ENCODE results near the gene SLC4A1. TPM values are rescaled to one million over a fixed set of nuclear protein-coding genes. Genes with fewer than 3 reads are reported as not detected.

The SLC4A1 gene
- total RNA-seq, 1 experiment from 2014 or later, result not detected

DNA sequence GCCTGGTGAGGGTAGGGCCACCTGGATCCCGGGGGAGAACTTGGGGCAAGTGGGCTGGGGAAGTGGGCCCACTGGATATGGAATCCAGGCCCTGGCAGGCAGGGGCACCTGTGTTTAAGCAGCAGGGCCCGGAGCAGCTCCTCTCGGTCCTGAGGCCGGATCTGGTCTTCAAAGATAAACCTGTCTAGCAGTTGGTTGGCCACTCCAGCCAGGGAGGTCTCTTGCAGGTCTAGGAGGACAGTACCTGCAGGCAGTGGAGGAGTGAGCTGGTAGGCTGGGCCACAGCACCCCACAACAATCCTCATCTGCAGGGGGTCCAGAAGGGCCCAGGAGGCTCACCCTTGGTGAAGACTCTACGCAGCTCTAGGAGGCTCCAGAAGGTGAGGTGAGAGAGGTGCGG, 7.6 kb downstream of the SLC4A1 start:
- Histone ChIP-seq H3K79me2 (ENCODE audit: low read length) (no peaks in the 10 kb centered on the region), H3K27me3 (ENCODE audit: low read length) (no peaks in the 10 kb centered on the region), H2AFZ (ENCODE audit: low read length) (no peak overlapping the region), H3K9me3 (ENCODE audit: low read length) (no peaks in the 10 kb centered on the region), H3K4me2 (ENCODE audit: low read length) (no peak overlapping the region), H3K9me2 (replicated peaks; ENCODE audit: low read length) (no peaks in the 10 kb centered on the region), H3K36me3 (ENCODE audit: low read depth, low read length) (no peaks in the 10 kb centered on the region), H3F3A (ENCODE audit: low read length, unreplicated experiment) (no peaks in the 10 kb centered on the region), H3K4me1 (ENCODE audit: insufficient read depth, low read length) (no peaks in the 10 kb centered on the region), H4K20me1 (ENCODE audit: low read length) (no peaks in the 10 kb centered on the region), H3K4me3 (ENCODE audit: low read length) (no peak overlapping the region), H3K9ac (ENCODE audit: low read length) (no peak overlapping the region), H3K27ac (ENCODE audit: low read length) (no peak overlapping the region)
- ChIA-PET POLR2A (ENCODE audit: unreplicated experiment) (no interaction called here), CTCF (no interaction called here)
- no TSS peak for BruUV-seq (replicated peaks)
- ATAC-seq, result no peak
- DNase-seq, result no peak
- TF ChIP-seq EZH2phosphoT487 (IDR thresholded peaks at IDR 0.05; ENCODE audit: borderline replicate concordance, low read length), result no peak
- TF ChIP-seq, protein P1, sequence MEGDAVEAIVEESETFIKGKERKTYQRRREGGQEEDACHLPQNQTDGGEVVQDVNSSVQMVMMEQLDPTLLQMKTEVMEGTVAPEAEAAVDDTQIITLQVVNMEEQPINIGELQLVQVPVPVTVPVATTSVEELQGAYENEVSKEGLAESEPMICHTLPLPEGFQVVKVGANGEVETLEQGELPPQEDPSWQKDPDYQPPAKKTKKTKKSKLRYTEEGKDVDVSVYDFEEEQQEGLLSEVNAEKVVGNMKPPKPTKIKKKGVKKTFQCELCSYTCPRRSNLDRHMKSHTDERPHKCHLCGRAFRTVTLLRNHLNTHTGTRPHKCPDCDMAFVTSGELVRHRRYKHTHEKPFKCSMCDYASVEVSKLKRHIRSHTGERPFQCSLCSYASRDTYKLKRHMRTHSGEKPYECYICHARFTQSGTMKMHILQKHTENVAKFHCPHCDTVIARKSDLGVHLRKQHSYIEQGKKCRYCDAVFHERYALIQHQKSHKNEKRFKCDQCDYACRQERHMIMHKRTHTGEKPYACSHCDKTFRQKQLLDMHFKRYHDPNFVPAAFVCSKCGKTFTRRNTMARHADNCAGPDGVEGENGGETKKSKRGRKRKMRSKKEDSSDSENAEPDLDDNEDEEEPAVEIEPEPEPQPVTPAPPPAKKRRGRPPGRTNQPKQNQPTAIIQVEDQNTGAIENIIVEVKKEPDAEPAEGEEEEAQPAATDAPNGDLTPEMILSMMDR (conservative IDR thresholded peaks at IDR 0.05; ENCODE audit: low read depth, low read length), result no peak
- intact Hi-C loops (cut with micrococcal nuclease), result no loop called here

DNA sequence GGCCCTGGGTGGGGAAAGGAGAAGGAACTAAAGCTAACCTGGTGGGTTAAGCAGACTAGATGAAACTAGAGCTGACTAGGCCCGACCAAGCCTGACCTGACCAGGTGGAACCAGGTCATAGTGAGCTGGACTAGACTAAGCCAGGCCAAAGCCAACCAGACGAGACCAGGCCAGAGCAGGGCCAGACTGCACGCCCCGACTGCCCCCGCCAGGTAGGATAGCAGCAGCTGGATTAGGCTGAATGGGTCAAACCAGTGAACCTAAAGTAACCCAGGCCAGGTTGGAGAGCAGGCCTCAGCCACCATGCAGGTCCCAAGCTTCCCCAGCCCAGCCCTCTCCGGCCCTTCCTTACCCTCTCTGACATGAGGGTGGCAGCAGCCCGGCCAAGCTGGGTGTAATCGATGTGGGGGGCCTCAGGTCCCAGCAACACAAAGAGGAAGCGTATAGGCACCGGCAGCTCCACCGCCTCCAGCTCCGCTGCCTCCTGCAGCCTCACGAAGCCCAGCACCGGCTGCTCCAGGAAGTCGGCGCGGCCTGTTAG, 9.1 kb downstream of the SLC4A1 start:
- ATAC-seq, result no peak
- Histone ChIP-seq H3F3A (ENCODE audit: low read length, unreplicated experiment) (no peaks in the 10 kb centered on the region), H3K79me2 (ENCODE audit: low read length) (no peaks in the 10 kb centered on the region), H3K27me3 (ENCODE audit: low read length) (no peaks in the 10 kb centered on the region), H3K9ac (ENCODE audit: low read length) (no peak overlapping the region), H3K9me3 (ENCODE audit: low read length) (no peaks in the 10 kb centered on the region), H3K27ac (ENCODE audit: low read length) (no peak overlapping the region), H3K4me1 (ENCODE audit: insufficient read depth, low read length) (no peaks in the 10 kb centered on the region), H3K36me3 (ENCODE audit: low read depth, low read length) (no peaks in the 10 kb centered on the region), H3K4me3 (ENCODE audit: low read length) (no peak overlapping the region), H2AFZ (ENCODE audit: low read length) (no peak overlapping the region), H4K20me1 (ENCODE audit: low read length) (no peaks in the 10 kb centered on the region), H3K4me2 (ENCODE audit: low read length) (no peak overlapping the region), H3K9me2 (replicated peaks; ENCODE audit: low read length) (no peaks in the 10 kb centered on the region)
- intact Hi-C loops (cut with micrococcal nuclease), result no loop called here
- DNase-seq, result no peak
- ChIA-PET CTCF (no interaction called here), POLR2A (ENCODE audit: unreplicated experiment) (no interaction called here)
- BruUV-seq (replicated peaks), result no TSS peak
- no peak for TF ChIP-seq EZH2phosphoT487 (IDR thresholded peaks at IDR 0.05; ENCODE audit: borderline replicate concordance, low read length)

DNA sequence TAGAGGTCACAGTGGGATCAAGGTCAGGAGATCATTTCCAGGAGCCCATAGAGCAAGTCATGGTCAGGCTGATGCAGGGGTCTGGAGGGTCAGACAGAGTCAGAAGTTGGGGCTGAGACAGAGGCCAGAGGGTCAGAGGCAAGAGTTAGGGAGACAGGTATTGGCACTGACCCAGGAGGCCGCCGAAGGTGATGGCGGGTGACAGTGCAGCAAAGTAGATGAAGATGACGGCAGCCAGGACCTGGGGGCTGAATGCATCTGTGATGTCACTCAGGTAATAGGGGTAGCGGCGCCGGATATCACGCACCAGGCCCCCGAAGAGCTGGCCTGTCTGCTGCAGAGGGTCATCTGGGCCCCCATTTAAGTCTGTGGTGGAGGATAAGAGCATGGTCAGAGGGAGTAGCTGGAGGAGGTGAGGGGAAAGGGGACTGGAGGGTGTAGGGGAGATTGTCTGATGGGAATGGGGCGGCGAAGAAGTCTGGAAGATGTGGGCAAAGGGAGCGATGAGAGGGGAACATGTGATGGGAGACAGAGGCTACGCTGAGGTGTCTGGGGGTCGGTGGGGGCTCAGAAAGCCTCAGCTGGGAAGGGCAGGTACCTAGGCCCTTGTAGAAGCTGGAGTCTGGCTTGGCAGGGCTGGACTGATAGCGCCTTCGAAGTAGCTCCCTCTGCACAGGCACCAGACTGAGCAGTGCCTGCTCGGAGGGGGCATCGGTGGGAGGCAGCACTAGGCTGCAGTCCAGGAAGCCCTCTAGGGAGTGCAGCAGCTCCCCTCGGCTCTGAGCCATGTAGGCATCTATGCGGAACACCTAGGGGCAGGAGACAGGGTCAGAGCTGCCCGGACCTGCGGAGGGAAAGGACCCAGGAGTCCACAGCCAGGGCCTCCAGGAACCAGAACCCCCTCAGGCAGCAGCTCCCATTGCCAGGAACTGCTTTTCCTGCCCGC, 9.8 kb downstream of the SLC4A1 start:
- Histone ChIP-seq H3F3A (ENCODE audit: low read length, unreplicated experiment) (no peaks in the 10 kb centered on the region), H3K4me3 (ENCODE audit: low read length) (no peak overlapping the region), H3K36me3 (ENCODE audit: low read depth, low read length) (no peaks in the 10 kb centered on the region), H4K20me1 (ENCODE audit: low read length) (no peaks in the 10 kb centered on the region), H3K4me1 (ENCODE audit: insufficient read depth, low read length) (no peaks in the 10 kb centered on the region), H3K27ac (ENCODE audit: low read length) (no peak overlapping the region), H3K9me2 (replicated peaks; ENCODE audit: low read length) (no peaks in the 10 kb centered on the region), H3K79me2 (ENCODE audit: low read length) (no peaks in the 10 kb centered on the region), H3K4me2 (ENCODE audit: low read length) (no peak overlapping the region), H3K9me3 (ENCODE audit: low read length) (no peaks in the 10 kb centered on the region), H3K9ac (ENCODE audit: low read length) (no peak overlapping the region), H2AFZ (ENCODE audit: low read length) (no peak overlapping the region), H3K27me3 (ENCODE audit: low read length) (no peaks in the 10 kb centered on the region)
- CTCF ChIA-PET, result no interaction called here
- POLR2A ChIA-PET (ENCODE audit: unreplicated experiment), result no interaction called here
- TF ChIP-seq, protein P1 (conservative IDR thresholded peaks at IDR 0.05; ENCODE audit: low read depth, low read length), result no peak
- TF ChIP-seq EZH2 (IDR thresholded peaks at IDR 0.05; ENCODE audit: low read length, unreplicated experiment) (no peak), EZH2phosphoT487 (IDR thresholded peaks at IDR 0.05; ENCODE audit: borderline replicate concordance, low read length) (no peak)
- DNase-seq, result no peak
- no peak for ATAC-seq
- no TSS peak for BruUV-seq (replicated peaks)
- intact Hi-C loops (cut with micrococcal nuclease), result no loop called here

Measured in PC-3 (cell line).